HG02610 (cell line): Measurements from ENCODE around the gene ARL6IP1.
A peak's percentile ranks its signal among the peaks of the same experiment; 100 is the strongest.
"Not testable (repeated sequence)": the region's sequence is repeated elsewhere in the genome, so short reads cannot be mapped to it uniquely, and the experiment has no call there.

Experiments
- ATAC-seq: cut with Tn5 transposase; IDR thresholded peaks from one replicate; pipeline ENCODE4 v1.9.1; 2021; ENCODE audit warnings: mild to moderate bottlenecking, moderate library complexity; ENCODE audit not compliant: unreplicated experiment

ARL6IP1 gene

DNA sequence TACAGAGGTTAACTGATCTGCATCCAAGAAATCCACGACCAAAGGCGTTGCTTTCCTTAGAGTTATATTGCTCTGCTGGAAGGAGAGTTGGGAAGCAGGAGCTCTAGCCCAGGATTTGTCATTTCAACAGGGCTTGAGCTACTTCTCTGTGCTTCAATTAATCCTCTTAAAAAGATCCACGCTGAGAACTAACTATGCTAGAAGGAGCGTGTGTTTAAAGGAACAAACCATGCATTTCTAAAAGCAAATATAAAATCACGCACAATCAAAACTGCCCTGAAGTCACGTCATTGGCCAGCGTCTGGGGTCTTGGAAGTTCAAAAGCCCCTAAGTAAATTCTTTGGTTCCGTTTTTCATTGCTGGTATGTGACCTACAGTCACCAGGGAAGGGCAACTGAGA, 1.1 kb downstream of the ARL6IP1 start:
- ATAC-seq: no peak

DNA sequence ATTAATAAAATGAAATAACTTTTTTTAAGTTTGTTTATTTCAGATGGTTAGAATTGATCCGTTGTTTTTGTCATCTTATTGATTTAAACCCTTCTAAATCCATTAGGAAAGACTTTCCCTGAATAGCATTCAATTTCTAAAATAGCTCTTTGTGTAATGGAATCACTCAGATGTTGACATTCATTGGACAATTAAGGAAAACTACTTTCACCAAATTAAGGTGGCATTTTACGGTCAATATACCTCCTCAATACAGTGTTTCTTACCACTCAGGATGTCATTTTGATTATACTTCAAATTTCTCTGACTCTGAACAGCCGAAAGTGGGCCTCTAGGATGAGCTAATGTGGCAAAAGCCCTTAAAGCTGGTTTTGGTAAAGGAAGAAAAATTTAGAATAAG, 1.8 kb downstream of the ARL6IP1 start:
- ATAC-seq: no peak

DNA sequence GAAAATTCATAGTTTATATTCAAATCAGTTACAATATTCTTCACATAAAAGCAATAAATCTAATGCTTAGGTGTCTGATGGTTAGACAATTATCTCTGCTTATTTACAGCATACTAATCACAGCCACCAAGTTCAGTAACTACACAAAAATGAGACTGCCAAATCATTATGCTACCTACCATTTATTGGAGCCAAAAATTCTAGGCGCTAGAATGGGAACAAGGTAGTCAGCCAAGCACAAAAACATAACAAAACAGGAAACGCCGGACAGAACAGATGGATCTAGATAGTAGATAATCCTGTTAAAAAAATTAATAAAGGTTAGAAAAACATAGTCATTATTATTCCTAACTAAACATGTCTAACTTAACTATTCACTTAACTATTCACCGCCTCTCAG, 3.6 kb downstream of the ARL6IP1 start:
- no peak for ATAC-seq

DNA sequence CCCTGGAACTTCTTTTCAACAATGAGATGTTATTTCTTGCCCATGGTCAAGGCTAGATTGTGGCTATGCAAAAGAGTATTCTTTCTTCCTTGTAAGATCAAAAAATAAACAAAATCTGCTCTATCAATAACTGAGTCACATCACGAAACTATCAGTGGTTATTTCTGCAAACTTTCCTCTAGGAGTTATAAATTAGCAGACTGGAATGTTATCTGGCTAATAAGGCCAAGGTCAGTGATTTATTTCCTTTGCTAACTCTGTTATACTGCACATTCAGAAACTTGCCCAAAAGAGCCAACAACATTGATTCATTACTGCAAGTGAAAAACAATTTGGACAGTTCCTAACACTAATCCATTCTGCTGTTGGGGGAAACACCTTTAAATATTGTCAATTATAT, 5.0 kb downstream of the ARL6IP1 start:
- ATAC-seq: no peak

DNA sequence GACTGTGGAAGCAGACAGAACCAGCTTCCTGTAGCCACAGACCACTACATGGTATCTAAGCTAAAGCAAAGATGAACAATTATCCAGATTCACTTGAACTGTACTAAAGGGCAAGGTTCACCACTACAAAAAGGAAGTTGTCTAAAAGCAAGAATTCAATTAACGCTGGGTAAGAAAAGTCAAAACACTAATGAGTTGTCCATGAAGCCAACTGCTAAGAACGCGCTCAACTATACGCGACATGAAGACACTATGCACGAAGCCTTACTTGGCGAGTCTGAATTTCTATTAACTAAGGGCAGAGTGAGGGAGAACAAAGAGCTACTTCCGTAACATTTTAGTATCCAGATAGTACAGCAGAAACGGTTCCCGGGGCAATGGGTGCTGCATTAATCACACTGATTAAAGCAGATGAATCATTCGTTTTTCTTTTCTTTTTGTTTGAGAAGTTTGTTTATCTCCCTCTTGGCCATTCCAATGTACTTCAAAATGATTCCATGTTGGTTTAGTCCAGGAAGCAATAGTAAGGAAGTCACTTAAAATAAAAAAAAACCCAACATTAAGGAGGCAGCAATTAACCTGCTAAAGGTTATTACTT, 8.4 kb downstream of the ARL6IP1 start:
- no peak for ATAC-seq

DNA sequence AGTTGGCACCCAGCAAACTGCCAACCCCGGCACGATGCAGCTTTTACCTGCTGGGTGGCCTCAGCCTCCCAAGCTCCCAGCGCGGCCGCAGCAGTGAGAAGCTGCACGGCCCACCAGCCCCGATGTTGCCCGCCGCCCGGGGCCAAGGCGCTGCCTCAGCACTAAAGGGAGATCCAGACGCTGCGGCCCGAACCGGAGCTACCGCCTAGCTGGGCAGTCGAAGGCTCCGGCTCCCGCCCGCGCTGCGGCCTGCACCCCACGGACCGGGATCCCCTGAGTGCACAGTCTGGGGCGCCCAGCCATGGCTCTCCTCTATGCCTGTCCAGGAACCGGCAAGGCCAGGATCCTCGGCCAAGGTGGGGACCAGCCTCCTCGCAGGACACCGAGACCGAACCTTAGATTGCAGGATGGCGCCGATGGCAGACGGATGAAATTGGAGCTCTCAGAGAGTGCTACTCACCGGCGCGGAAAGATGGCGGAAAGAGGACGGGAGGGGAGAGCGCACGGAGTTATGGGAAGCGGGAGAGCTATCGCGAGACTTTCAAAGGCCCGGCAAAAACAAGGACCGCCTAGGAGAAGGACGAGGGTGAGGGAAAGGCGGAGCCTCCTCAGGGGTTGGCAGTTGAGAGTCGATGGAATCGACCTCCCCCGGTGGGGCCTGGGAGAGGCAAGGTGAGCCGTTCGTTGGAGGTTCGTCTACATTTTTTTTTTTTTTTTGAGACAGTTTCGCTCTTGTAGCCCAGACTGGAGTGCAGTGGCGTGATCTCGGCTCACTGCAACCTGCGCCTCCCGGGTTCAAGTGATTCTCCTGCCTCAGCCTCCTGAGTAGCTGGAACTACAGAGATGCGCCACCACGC, 11.3 kb downstream of the ARL6IP1 start, which contains the start of gene RPS15A:
Gene RPS15A, minus strand, starts transcription at position 485 of the 857 bp plus-strand sequence. CDS start 1,221 bp downstream, outside the sequence.
- ATAC-seq: peak; percentile 85

DNA sequence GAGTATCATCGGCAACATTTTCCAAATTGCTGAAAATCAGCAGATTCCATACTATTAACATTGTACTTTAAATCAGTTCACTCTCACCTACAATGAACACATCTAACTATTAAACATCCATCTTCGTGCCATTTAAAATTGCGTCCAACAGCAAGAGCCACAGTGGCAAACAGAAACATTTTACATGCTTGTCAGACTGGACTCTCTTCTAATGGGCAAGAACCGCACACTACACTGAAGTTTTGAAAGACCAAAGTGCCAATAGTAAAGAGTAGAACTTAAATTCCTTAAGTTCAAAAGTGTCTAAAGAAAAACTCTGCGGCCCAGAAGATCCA, 11.9 kb downstream of the ARL6IP1 start:
- no peak for ATAC-seq

DNA sequence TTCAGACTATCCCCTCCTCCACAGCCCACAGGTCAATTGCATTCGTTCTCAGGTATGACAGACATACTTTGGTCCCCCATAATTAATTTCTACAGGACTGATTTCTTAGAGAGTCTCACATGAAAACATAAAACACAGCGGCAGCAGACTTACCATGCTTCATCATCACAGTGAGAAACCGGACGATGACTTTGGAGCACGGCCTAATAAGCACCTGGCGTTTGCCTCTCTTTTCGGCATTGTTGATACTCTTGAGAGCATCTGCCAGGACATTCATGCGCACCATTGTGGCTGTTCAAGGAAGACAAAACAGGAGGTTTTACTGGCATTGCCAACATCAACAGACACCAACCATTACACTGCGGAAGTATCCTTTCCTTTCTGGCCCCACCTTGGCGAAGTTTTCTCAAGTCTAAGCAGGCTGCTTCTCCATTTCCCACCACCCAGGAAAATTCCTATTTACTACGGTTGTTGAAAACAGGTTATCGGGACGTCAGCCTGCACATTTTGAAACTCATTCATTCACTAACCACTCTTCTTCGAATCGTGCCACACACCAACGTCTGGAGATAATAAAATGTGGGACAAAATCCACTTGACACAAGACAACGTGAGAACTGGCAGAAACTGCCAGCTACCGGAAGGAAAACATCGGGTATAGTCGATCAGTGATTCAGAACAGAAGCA, 12.4 kb downstream of the ARL6IP1 start:
- no peak for ATAC-seq

DNA sequence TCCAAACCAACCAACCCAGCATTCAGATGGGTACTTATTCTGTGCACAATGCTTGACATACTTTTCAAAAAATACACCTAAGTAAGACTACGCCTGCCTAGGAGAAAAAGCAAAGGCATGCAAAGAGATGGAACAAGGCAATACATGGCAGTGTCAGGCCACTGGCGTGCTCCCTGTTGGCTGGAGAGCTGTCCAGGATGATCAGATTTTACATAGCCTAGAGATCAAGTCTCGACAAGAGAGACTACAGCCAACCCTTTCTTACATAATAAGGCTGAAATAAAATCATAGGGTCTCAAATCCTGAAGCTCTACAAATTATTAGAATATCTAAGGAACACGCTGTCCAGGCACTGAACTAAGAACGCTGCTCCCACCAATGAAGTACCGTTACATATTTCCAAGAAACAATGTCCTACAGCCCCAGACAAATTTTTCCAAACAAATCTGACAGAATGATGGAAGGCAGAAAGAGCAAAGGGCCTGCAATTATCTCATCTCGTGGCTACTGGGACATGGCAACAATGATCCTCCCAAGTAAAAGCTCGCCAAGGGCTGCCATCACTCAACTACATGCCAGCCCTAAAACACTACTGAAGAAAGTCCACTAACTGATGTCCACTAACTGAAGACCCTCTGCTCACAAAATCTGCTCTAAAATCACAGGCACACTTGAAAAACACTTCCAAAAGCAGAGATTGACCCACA, 16.3 kb downstream of the ARL6IP1 start:
- no peak for ATAC-seq

DNA sequence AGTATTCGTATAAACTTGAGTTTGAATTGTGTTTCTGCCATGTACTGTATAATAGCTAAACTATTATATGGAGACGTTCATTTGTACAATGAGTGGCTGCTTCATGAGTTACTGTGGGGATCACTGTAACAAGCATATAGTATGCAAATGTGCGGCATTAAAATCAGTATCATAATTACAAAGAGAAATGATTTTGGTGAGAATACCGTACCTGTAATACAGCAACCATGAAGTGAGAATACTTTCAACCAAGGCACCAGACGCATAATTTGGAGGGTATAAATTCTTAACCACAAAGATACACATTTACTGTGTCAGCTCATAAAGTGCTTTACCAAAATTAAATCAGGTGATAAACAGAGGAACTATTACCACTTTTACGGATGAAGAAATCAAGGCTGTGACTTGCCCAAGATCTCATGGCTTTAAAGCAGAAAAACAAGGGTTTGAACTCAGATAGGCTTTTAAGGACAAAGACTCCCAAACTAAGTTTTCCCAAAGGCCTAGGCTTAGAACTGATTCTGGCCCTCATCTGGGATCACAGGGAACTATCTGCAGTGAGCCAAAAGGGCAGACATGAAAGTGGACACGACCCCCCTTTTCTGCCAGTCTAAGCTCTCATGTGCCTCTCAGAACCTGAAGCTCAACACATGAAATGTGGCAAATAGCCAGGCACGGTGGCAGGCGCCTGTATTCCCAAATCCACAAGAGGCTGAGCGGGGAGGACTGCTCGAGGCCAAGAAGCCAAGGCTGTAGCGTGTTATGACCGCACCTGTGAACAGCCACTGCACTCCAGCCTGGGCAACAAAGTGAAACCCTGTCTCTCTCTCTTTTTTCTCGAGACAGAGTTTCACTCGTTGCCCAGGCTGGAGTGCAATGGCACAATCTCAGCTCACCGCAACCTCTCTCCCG, 17.7 kb downstream of the ARL6IP1 start:
- ATAC-seq: no peak

DNA sequence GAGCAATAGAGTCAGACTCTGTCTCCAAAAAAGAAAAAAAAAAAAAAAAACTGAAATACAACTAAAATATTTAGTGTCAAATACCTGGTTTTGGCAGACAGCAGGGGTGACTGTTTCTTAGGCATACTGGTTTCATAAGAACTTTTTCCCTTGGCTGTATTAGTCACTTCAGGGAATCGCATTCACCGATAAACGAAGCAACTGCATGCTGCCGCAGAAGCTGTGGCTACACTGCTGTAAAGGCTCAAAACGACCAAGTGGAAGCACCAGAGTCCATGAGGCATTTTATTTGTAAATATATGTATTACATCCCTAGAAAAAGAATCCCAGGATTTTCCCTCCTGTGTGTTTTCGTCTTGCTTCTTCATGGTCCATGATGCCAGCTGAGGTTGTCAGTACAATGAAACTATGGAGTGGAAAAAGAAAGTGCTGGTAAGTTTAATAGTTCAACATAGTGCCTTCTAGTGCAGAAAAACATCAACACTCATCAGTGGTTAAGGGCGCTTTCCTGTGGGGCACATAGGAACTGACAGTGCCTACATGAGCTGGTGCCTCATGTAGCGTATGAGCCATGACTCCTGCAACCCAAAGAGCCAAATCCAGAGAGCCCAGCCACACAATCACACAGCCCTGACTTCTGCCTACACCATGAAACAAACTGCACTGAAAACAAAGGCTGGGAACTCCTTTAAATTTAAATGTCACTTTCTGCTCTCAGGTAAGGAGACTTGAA, 18.5 kb downstream of the ARL6IP1 start:
- no peak for ATAC-seq

DNA sequence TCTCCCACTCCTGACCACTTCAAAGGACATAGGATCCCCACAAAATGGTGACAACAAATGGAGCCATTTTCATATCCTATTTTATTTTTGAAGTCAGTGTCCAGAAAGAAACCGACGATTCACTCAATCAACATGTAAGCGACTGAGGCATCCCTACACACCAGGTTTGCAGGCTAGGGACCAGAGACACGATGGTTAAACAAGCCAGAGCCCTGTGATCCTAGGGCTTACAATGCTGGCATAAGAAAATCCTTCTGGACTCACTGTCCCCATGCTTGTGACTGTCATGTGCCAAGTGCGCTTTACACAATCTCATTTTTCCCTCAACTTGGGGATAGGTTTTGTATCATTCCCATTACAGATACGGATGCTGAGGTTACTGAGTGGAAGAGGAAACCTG, 20.1 kb downstream of the ARL6IP1 start:
- not testable (repeated sequence) for ATAC-seq

DNA sequence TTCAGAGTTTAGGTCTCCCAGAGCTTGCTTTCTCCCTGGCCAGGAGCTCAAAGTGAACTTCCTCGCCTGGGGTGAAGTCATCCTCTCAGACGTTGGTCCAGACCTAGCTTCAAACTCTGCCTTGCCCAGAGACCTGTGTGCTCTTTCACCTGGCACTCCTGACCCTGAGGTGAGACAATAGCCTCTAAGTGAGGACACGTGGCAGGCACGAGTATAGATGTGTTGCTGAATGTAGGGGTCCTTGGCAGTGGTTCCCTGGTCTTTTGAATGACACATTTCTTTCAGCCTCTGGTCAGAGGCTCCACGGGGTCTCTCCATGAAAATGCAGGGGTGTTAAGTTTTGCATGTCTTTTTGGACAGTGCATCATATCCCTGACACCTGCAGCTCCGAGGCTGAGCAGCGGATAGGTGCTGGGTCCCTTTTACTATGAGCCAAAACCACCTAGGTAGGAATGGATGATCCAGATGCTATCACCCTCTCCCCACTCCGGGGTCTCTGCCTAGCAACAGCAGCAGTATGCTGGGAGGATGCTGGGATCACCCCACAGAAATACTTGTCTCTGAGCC, 20.8 kb downstream of the ARL6IP1 start:
- not testable (repeated sequence) for ATAC-seq

DNA sequence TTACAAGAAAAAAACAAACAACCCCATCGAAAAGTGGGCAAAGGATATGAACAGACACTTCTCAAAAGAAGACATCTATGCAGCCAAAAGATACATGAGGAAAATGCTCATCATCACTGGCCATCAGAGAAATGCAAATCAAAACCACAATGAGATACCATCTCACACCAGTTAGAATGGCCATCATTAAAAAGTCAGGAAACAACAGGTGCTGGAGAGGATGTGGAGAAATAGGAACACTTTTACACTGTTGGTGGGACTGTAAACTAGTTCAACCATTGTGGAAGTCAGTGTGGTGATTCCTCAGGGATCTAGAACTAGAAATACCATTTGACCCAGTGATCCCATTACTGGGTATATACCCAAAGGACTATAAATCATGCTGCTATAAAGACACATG, 23.7 kb downstream of the ARL6IP1 start:
- not testable (repeated sequence) for ATAC-seq

DNA sequence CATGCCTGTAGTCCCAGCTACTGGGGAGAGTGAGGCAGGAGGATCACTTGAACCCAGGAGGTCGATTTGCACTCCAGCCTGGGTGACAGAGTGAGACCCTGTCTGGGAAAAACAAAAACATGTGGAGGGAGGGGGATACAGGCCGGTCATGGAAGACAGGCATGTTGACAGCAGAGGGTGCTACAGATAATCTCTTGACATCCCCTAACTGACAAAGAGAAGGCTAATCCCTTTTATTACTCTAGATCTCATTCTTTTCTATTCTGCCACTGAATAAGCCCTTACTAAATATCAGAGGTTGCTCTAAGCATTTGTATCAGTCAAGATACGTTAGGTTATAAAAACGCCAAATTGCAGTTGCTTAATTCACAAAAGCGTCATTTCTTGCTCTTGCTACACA, 25.0 kb downstream of the ARL6IP1 start:
- not testable (repeated sequence) for ATAC-seq

DNA sequence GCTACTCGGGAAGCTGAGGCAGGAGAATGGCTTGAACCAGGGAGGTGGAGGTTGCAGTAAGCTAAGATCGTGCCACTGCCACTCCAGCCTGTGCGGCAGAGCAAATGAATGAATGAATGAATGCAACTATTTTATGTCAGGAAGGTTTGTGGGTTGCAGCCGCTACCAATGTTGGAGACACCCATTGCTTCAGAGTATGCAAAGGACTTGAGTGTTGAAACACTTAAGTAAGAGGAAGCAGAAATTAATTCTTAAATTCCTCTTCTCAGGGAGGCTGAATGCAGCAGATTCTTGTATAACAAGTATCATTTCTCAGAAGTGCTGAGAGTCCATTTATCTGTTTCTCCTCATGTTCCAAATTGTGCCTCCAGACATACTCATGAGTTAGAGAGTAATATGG, 26.7 kb downstream of the ARL6IP1 start:
- not testable (repeated sequence) for ATAC-seq

DNA sequence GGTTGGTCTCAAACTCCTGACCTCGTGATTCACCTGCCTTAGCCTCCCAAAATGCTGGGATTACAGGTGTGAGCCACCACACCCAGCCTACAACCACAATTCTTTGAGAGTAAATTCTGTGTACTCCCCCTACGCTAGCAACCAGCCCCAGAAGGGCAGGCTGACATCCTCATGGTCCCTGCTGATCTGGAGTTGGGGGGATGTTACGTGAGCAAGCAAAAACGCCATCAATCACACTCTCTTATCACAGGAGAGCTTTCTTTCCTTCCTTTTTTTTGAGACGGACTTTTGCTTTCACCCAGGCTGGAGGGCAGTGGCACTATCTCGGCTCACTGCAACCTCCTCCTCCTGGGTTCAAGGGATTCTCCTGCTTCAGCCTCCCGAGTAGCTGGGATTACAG, 29.2 kb downstream of the ARL6IP1 start:
- ATAC-seq: not testable (repeated sequence)

DNA sequence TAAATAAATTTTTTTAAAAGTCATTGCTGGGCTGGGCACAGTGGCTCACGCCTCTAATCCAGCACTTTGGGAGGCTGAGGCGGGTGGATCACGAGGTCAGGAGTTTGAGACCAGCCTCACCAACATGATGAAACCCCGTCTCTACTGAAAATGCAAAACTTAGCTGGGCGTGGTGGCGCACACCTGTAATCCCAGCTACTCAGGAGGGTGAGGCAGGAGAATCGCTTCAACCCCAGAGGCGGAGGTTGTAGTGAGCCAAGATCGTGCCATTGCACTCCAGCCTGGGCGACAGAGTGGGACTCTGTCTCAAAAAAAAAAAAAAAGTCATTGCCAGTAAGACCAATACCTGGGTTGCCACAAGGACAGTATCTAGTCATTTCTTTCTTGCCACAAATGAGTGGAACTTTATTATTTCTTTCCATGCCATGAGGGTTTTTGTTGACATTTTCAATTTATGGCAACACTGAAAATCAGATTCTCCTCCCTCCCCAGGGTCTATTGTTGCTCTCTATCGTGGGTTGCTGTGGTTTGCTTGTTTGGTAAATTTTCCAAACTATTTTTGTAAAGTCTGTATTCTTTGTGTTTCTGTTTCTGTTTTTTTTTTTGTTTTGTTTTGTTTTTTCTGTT, 30.9 kb downstream of the ARL6IP1 start:
- ATAC-seq: peak; percentile 25

DNA sequence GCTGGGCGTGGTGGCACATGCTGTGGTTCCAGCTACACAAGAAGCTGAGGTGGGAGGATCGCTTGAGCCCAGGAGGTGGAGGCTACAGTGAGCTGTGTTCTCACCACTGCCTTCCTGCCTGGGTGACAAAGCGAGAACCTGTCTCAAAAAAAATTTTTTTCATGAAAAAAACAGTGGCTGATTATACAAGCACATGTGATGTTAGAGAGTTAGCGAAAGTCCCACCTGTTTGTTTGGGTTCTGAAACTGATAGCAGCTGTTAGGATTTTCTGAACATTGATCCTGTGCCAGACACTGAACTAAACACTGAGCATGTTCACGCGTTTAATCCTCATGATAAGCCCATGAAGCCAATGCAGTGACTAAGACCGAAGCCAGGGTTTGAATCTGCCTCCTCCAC, 34.1 kb downstream of the ARL6IP1 start:
- ATAC-seq: peak; percentile 48
